H54 (cell line): ENCODE measurements around the gene DNASE1L3.
"Not testable (repeated sequence)": the region's sequence is repeated elsewhere in the genome, so short reads cannot be mapped to it uniquely, and the experiment has no call there.

Source experiments
- DNase-seq: peaks from one replicate; pipeline ENCODE4 v3.0.0; 2011; ENCODE audit warnings: low spot score, mixed read lengths; ENCODE audit not compliant: insufficient read length
- FAIRE-seq: peaks from 3 replicates; lab custom pipeline; 2011; peaks lifted over from hg19 to GRCh38; lab: Jason Lieb, UNC
- POLR2A ChIP-seq: IDR thresholded peaks from 2 replicates; pipeline ENCODE4 v1.6.1; 2011; ENCODE audit warnings: low read depth, mild to moderate bottlenecking, low read length

Gene DNASE1L3

DNA sequence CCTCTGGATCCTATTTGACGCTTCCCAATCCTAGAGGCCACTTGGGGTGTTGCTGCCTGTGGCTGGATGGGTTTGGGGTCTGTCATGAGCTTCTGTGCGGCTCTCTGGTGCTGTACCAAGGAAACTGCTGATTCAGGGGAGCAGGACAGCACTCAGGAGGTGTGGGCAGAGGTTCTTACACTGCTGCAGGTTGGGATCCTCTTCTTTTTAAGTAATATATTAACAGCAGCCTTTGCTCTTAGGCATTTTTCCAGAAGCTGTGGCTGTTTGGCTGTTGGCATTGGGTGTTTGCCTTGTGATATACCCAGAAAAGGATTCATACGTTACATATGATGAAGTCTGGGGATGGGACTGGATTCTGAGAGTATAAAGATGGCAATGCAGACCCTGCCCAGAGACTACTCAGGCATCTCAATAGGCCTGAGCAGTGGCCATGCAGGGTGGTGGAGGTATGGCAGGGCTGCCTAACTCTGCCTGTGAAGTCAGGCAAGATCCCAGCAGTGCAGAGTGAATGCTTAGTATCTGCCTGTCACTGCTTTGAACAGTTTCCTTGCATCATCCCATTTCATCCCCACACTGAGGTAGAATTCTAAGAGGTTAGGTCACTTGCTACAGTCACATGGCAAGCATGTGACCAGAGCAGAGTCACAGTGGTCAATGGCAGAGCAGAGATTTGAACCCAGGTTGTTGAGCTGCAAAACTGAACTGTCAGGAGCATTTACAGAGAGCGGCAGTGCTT is 30.7 kb upstream of the DNASE1L3 start:
- FAIRE-seq (no peak), DNase-seq (no peak)
- TF ChIP-seq POLR2A, result no peak

DNA sequence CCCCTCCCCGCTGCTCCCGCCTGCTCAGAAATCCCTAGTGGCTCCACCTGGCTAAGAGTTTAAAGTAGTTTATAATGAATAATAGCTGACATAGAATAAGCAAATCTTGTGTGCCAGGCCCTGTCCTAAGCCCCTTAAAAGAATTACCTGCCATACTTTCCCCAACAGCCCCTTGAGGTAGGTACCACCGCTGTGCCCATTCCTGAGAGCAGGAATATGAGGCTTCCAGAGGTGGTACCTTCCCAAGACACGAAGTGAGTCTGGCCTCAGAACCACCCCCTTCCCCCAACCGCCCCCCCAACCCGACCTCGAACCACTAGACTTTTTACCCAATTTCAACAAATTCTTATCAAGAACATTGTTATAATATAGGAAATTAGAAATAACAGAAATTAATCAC is 28.1 kb upstream of the DNASE1L3 start:
- TF ChIP-seq POLR2A, result no peak
- no peak for FAIRE-seq
- DNase-seq, result no peak

- TF ChIP-seq POLR2A, result no peak
- DNase-seq (peak; percentile 75), FAIRE-seq (no peak)
Observed at GRCh38 chr3:58237941-58238681, 27.3 kb upstream of the DNASE1L3 start.

DNA sequence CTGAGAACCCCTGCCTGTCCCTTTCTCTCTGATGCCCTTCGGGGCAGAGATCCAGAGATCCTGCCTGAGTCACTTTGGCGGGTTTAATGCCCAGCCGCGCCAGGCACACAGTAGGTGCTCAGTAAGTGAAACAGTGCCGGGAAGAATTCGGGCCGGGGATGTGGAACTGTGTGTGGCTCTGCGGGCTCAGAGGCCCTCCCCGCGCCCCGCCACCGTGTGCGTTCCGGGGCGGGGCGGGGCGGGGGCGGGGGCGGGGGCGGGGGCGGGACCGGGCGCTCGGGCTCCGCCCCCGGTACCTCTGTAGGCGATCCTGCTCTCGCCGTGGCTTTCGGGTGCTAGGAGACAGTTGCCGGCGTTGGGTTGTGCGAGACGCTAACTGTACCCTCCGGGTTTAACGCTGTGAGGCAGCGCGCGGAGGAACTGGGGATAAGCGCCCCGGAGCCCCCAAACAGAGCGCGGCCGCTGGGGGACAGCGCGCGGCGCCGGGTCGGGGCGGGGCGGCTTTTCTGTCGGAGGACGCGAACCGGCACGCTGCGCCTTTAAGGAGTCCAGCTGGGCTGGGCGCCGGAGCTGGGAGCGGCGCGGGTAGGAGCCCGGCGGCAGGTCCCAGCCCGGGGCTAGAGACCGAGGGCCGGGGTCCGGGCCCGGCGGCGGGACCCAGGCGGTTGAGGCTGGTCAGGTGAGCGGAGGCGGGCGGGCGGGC is 26.6 kb upstream of the DNASE1L3 start, which contains the start of gene ABHD6:
Gene ABHD6 (plus strand): TSS at position 555 of the 703 bp plus-strand sequence. CDS start 18,795 bp downstream, outside the sequence.
- TF ChIP-seq POLR2A, result peak; percentile 34; the same call in 1 of the 2 replicates
- FAIRE-seq (no peak), DNase-seq (peak; percentile 75)

GRCh38 chr3:58236527-58237237 is 25.9 kb upstream of the DNASE1L3 start:
- no peak for TF ChIP-seq POLR2A
- FAIRE-seq, result no peak
- DNase-seq, result no peak

DNA sequence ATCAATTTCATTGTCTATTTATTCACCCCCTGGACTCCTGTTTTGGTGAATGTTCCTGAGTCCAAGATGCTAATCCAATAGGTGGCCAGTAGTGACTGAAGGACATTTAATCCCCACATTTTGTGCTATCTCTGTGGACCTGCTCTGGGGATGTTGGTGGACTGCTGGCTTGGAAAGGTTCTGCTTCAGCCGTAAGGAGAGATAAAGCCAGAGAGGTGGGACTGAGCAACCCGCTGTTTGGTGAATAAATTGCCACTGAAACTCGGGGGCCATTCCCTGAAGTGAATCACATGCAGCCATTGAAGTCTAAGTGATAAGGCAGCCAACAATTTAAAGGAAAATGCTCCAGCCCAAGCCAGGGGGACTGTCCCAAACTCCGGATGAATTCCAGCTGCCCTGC is 25.2 kb upstream of the DNASE1L3 start:
- no peak for TF ChIP-seq POLR2A
- no peak for DNase-seq
- no peak for FAIRE-seq

DNA sequence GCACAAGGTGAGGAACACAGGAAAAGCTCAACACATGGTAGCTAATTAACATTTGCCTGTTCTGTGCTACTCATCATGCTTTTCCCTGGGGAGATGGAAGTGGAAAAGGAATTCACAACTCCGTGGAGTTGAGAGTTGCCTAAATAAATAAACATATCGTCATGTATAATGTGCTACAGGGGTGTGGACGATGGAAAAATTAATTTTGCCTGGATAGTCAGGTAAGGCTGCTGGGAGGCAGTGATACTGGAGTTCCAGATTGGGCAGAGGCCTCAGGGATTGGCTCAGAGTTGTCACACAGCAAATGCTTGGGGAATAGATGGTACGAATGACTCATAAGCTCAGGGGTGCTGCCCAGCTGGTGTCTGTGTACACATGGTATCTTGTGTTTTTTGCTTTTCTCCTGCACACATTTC is 23.8 kb upstream of the DNASE1L3 start:
- DNase-seq (peak; percentile 62), FAIRE-seq (peak; percentile 72)
- no peak for TF ChIP-seq POLR2A

GRCh38 chr3:58231666-58232065 is 20.9 kb upstream of the DNASE1L3 start:
- DNase-seq (no peak), FAIRE-seq (no peak)
- TF ChIP-seq POLR2A, result no peak

GRCh38 chr3:58230876-58231552 is 20.2 kb upstream of the DNASE1L3 start:
- DNase-seq (no peak), FAIRE-seq (no peak)
- no peak for TF ChIP-seq POLR2A

- FAIRE-seq, DNase-seq: not testable (repeated sequence)
Observed at GRCh38 chr3:58227933-58228332, 17.2 kb upstream of the DNASE1L3 start.

- no peak for TF ChIP-seq POLR2A
- FAIRE-seq, result no peak
- no peak for DNase-seq
Observed at GRCh38 chr3:58223855-58224254, 13.1 kb upstream of the DNASE1L3 start.

GRCh38 chr3:58222161-58222724 is 11.5 kb upstream of the DNASE1L3 start:
- FAIRE-seq (no peak), DNase-seq (no peak)

GRCh38 chr3:58218904-58219303 is 8.1 kb upstream of the DNASE1L3 start:
- FAIRE-seq (no peak), DNase-seq (no peak)
- TF ChIP-seq POLR2A, result no peak

More at GRCh38 chr3:58222161-58222724, 11.5 kb upstream of the DNASE1L3 start:
- no peak for TF ChIP-seq POLR2A
